Natural killer cell (primary cell): Measurements from ENCODE around the gene TMEM101. TPM values are rescaled to one million over a fixed set of nuclear protein-coding genes. Genes with fewer than 3 reads are reported as not detected.
"Not testable (repeated sequence)": the region's sequence is repeated elsewhere in the genome, so short reads cannot be mapped to it uniquely, and the experiment has no call there.

Source experiments
- ATAC-seq, 3 donors: fragments of 150-1000 bp in 2 of 3; fragments of 200-7000 bp in 1 of 3; cut with Tn5 transposase; 1 replicate in 1 of 3; 2 replicates in 2 of 3; pipeline ENCODE4 v1.10.0; 2021; ENCODE audit warnings: mild to moderate bottlenecking in 2 of 3, moderate library complexity in 2 of 3
- DNase-seq, 2 donors: peaks; one replicate each; pipeline versions ENCODE4 v3.0.0 to v3.0.0-alpha.2; 2013 to 2021; ENCODE audit warnings: mixed read lengths in 1 of 2
- H3K27ac ChIP-seq: one replicate; pipeline ENCODE4 v1.5.1; 2013; ENCODE audit warnings: mild to moderate bottlenecking, low read length
- H3K27me3 ChIP-seq: one replicate; pipeline ENCODE4 v1.6.1; 2013; ENCODE audit warnings: low read length; ENCODE audit not compliant: control insufficient read depth, insufficient read depth
- H3K36me3 ChIP-seq: one replicate; pipeline ENCODE4 v1.6.1; 2013; ENCODE audit warnings: low read length; ENCODE audit not compliant: control insufficient read depth, insufficient read depth
- H3K4me1 ChIP-seq: one replicate; pipeline ENCODE4 v1.6.1; 2013; ENCODE audit warnings: low read length; ENCODE audit not compliant: control insufficient read depth, insufficient read depth
- H3K4me3 ChIP-seq: one replicate; pipeline ENCODE4 v1.5.1; 2013; ENCODE audit warnings: low read length
- H3K9me3 ChIP-seq: one replicate; pipeline ENCODE4 v1.6.1; 2013; ENCODE audit warnings: low read length; ENCODE audit not compliant: control insufficient read depth, insufficient read depth
- H3K27ac Mint-ChIP-seq, 2 donors: one replicate each; pipeline ENCODE4 v1.8.0; 2022; ENCODE audit warnings: mild to moderate bottlenecking in 2 of 2, mixed read lengths in 2 of 2, moderate library complexity in 1 of 2
- H3K27me3 Mint-ChIP-seq, 2 donors: one replicate each; pipeline ENCODE4 v1.8.0; 2022; ENCODE audit warnings: low read depth in 2 of 2, mixed read lengths in 2 of 2
- H3K36me3 Mint-ChIP-seq: one replicate; pipeline ENCODE4 v1.8.0; 2022; ENCODE audit warnings: mixed read lengths
- H3K4me1 Mint-ChIP-seq, 2 donors: one replicate each; pipeline ENCODE4 v1.8.0; 2022; ENCODE audit warnings: mixed read lengths in 2 of 2
- H3K4me3 Mint-ChIP-seq: one replicate; pipeline ENCODE4 v1.8.0; 2022; ENCODE audit warnings: mild to moderate bottlenecking, moderate library complexity, mixed read lengths
- H3K9me3 Mint-ChIP-seq, 2 donors: one replicate each; pipeline ENCODE4 v1.8.0; 2022; ENCODE audit warnings: mixed read lengths in 2 of 2
- WGBS: methylation state at CpG from one replicate; pipeline ENCODE4 v1.1.7; 2013; ENCODE audit warnings: missing lambda C conversion rate; ENCODE audit not compliant: insufficient coverage; 5-methylcytosine and 5-hydroxymethylcytosine counted together
- intact Hi-C: fragments of 100-400 bp; cut with micrococcal nuclease; formaldehyde crosslinking; loops from one replicate; pipeline ENCODE4 v1.14.2; 2022
- total RNA-seq, 4 donors: library from RNA; stranded (reverse); fragments of 120-200 nt in 1 of 4; gene quantifications; one replicate each; pipeline versions ENCODE4 v1.2.3 to v1.2.4, GENCODE V29; 2013 to 2022
- TF ChIP-seq, protein P1 (sequence below): fragments of 200-600 bp; IDR thresholded peaks from one replicate; pipeline ENCODE4 v1.8.0; 2022; ENCODE audit warnings: antibody characterized with exemption

The TMEM101 gene
- total RNA-seq, 3 donors from 2014 or later (not counting 1 experiment from before 2014, with no cell fraction given) = 11.3 to 13.9 (median 11.5) TPM

DNA sequence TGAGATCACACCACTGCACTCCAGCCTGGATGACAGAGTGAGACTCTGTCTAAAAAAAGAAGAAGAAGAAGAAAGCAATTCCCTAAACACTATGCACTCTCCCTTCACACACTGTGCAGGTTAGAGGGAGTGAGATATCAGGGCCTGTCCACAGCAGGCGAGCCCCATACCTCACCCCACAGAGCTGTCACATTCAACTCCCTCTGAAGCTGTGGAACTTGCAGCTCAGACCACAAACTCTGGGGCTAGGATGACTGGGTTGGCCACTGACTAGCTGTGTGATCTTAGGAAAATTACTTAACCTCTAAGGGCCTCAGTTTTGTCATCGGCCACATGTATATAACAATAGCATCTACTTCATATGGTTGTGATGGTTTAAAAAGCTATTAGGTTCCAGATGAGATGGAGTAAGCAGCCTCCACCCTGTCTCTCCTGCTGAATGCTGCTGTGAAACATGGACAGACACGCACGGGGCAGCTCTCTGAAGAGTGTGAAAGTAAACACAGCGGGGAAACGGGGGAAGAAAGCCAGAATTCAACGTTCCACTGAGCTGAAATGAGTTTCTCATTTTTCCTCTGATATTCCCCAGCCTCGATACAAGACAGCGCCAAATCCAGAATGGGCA, 47.4 kb downstream of the TMEM101 start:
- Histone ChIP-seq H3K4me3 (no peak overlapping the region), H3K4me1 (no peaks in the 10 kb centered on the region), H3K9me3 (no peaks in the 10 kb centered on the region), H3K36me3 (no peaks in the 10 kb centered on the region), H3K27me3 (no peaks in the 10 kb centered on the region), H3K27ac (no peak overlapping the region)
- Mint-ChIP-seq H3K27ac (no peak overlapping the region), H3K4me3 (no peak overlapping the region), H3K9me3 (no peaks in the 10 kb centered on the region), H3K4me1 (no peaks in the 10 kb centered on the region), H3K27me3 (peaks cover 12 to 27% of the 10 kb centered on the region in 2 donors), H3K36me3 (no peaks in the 10 kb centered on the region)
- DNase-seq (no peak), ATAC-seq (no peak)
- TF ChIP-seq, protein P1, sequence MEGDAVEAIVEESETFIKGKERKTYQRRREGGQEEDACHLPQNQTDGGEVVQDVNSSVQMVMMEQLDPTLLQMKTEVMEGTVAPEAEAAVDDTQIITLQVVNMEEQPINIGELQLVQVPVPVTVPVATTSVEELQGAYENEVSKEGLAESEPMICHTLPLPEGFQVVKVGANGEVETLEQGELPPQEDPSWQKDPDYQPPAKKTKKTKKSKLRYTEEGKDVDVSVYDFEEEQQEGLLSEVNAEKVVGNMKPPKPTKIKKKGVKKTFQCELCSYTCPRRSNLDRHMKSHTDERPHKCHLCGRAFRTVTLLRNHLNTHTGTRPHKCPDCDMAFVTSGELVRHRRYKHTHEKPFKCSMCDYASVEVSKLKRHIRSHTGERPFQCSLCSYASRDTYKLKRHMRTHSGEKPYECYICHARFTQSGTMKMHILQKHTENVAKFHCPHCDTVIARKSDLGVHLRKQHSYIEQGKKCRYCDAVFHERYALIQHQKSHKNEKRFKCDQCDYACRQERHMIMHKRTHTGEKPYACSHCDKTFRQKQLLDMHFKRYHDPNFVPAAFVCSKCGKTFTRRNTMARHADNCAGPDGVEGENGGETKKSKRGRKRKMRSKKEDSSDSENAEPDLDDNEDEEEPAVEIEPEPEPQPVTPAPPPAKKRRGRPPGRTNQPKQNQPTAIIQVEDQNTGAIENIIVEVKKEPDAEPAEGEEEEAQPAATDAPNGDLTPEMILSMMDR = no peak
- WGBS = 71% methylated on average over 8 of the region's 9 CpGs
- intact Hi-C loops = no loop called here

DNA sequence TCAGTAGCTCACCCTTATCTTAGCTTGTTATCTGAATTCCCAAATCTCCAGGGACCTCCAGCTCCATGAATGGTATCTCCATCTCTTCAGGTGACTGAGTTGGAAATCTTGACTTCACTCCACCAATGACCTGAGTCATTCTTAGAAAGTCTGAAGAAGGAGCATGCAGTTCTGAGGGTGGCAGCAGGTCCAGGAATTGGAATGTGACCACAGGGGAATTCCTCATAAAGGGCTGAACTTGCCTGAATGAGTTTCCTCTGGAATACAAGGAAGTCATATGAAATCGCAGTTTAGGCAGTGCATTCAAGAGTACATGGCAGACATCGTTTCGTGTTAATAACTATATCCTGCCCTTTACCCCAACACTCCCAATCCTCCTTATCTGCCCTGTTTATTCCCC, 48.5 kb downstream of the TMEM101 start:
- Histone ChIP-seq H3K27ac (no peak overlapping the region), H3K9me3 (no peaks in the 10 kb centered on the region), H3K4me1 (no peaks in the 10 kb centered on the region), H3K4me3 (no peak overlapping the region), H3K27me3 (no peaks in the 10 kb centered on the region), H3K36me3 (no peaks in the 10 kb centered on the region)
- H3K36me3 Mint-ChIP-seq = no peaks in the 10 kb centered on the region
- intact Hi-C loops = no loop called here
- no peaks in the 10 kb centered on the region for H3K9me3 Mint-ChIP-seq
- ATAC-seq = no peak
- WGBS = 74% methylated on average over 3 of the region's 3 CpGs
- no peak overlapping the region for H3K4me3 Mint-ChIP-seq
- H3K27me3 Mint-ChIP-seq = peaks cover 17 to 28% of the 10 kb centered on the region in 2 donors
- no peak overlapping the region for H3K27ac Mint-ChIP-seq
- TF ChIP-seq, protein P1 = no peak
- H3K4me1 Mint-ChIP-seq = no peaks in the 10 kb centered on the region
- no peak for DNase-seq

DNA sequence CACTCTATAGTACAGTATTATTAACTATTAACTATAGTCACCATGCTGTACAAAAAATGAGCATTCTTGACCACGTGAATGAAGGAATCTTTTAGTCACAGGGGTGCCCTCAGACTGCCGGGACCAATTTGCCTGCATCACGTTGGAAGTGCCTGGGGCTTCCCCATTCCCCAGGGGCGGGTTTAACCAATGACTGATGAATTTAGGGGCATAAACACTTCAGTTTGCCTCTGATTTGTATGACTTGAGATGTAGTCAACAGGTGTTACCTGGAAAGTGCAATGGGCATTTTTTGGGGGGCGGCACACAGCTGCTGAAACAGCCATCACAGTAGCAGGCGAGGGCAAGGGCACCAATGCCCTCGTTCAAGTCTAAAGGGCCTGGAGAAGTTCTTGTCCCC, 52.3 kb downstream of the TMEM101 start:
- H3K4me3 ChIP-seq = no peak overlapping the region
- no peak for ATAC-seq
- H3K27me3 Mint-ChIP-seq = peaks cover 19 to 26% of the 10 kb centered on the region in 2 donors
- no peak overlapping the region for H3K27ac ChIP-seq
- no peak for DNase-seq
- 65% methylated on average over 7 of the region's 7 CpGs for WGBS
- H3K4me3 Mint-ChIP-seq = no peak overlapping the region
- H3K4me1 ChIP-seq = no peaks in the 10 kb centered on the region
- H3K27ac Mint-ChIP-seq = no peak overlapping the region
- no peaks in the 10 kb centered on the region for H3K4me1 Mint-ChIP-seq
- H3K9me3 ChIP-seq = no peaks in the 10 kb centered on the region
- H3K9me3 Mint-ChIP-seq = no peaks in the 10 kb centered on the region
- no peaks in the 10 kb centered on the region for H3K27me3 ChIP-seq
- no peaks in the 10 kb centered on the region for H3K36me3 Mint-ChIP-seq
- intact Hi-C loops = no loop called here
- no peaks in the 10 kb centered on the region for H3K36me3 ChIP-seq
- TF ChIP-seq, protein P1 = no peak

DNA sequence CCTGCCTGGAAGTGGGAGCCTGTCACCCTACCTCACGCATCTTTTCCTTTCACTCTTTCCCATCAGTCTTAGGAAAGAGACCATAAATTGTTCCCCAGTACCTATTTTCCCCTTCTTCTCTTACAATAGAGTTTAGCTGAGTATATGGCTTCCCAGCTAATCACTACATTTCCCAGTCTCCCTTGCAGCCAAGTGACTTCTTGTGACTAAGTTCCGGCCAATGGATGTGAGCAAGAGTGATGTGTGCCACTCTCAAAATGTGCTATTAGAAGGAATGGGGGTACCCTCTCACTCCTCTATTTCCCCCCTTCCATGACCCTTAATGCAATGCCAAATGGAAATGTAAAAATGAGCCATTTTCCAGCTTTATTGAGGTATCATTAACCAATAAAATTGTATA, 52.8 kb downstream of the TMEM101 start:
- no peaks in the 10 kb centered on the region for H3K4me1 ChIP-seq
- TF ChIP-seq, protein P1 = no peak
- no peaks in the 10 kb centered on the region for H3K36me3 ChIP-seq
- ATAC-seq = no peak
- H3K4me3 Mint-ChIP-seq = no peak overlapping the region
- no peak for DNase-seq
- no peaks in the 10 kb centered on the region for H3K4me1 Mint-ChIP-seq
- H3K27ac Mint-ChIP-seq = no peak overlapping the region
- no peaks in the 10 kb centered on the region for H3K36me3 Mint-ChIP-seq
- H3K27me3 ChIP-seq = no peaks in the 10 kb centered on the region
- no peaks in the 10 kb centered on the region for H3K9me3 Mint-ChIP-seq
- H3K9me3 ChIP-seq = no peaks in the 10 kb centered on the region
- no peak overlapping the region for H3K4me3 ChIP-seq
- no peak overlapping the region for H3K27ac ChIP-seq
- intact Hi-C loops = no loop called here
- peaks cover 19 to 26% of the 10 kb centered on the region in 2 donors for H3K27me3 Mint-ChIP-seq
- 90% methylated on average over 2 of the region's 2 CpGs for WGBS

DNA sequence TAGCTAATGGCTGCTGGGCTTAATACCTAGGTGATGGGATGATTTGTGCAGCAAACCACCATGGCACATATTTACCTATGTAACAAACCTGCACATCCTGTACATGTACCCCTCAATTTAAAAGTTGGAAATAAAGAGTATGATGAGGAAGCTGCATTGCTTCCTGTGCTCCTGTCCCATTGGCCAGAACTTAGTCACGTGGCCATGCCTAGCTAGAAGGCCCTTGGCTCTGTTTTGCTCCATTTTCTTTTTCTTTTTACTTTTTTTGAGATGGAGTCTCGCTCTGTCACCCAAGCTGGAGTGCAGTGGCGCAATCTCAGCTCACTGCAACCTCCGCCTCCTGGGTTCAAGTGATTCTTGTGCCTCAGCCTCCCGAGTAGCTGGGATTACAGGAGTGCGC, 53.5 kb downstream of the TMEM101 start:
- ATAC-seq, H3K4me3 ChIP-seq, DNase-seq, H3K4me1 Mint-ChIP-seq, intact Hi-C loops, H3K27ac Mint-ChIP-seq, H3K36me3 ChIP-seq, H3K9me3 Mint-ChIP-seq, H3K4me3 Mint-ChIP-seq, H3K27ac ChIP-seq, H3K9me3 ChIP-seq, H3K4me1 ChIP-seq, H3K27me3 ChIP-seq, H3K36me3 Mint-ChIP-seq: not testable (repeated sequence)
- H3K27me3 Mint-ChIP-seq = peaks cover 19 to 26% of the 10 kb centered on the region in 2 donors
- 93% methylated on average over 6 of the region's 6 CpGs for WGBS
